Stimulated activated naive CD8-positive, alpha-beta T cell treated with anti-CD3 and anti-CD28 coated beads, Interleukin-15, Interleukin-2, amounts not matched to agents 100 ng/mL and 50 ng/mL, for 24 hours (primary cell): ENCODE results near the gene TTC7B.

Experiments
- H3K27ac Mint-ChIP-seq: one replicate; pipeline ENCODE4 v1.8.0; 2021; ENCODE audit warnings: mild to moderate bottlenecking, mixed read lengths
- H3K27me3 Mint-ChIP-seq: one replicate; pipeline ENCODE4 v1.8.0; 2021; ENCODE audit warnings: mixed read lengths
- H3K36me3 Mint-ChIP-seq: one replicate; pipeline ENCODE4 v1.8.0; 2021; ENCODE audit warnings: low read depth, mixed read lengths
- H3K4me1 Mint-ChIP-seq: one replicate; pipeline ENCODE4 v1.8.0; 2021; ENCODE audit warnings: low read depth, mixed read lengths
- H3K4me3 Mint-ChIP-seq: one replicate; pipeline ENCODE4 v1.8.0; 2021; ENCODE audit warnings: mild to moderate bottlenecking, mixed read lengths
- H3K9me3 Mint-ChIP-seq: one replicate; pipeline ENCODE4 v1.8.0; 2021; ENCODE audit warnings: mixed read lengths

TTC7B gene

DNA sequence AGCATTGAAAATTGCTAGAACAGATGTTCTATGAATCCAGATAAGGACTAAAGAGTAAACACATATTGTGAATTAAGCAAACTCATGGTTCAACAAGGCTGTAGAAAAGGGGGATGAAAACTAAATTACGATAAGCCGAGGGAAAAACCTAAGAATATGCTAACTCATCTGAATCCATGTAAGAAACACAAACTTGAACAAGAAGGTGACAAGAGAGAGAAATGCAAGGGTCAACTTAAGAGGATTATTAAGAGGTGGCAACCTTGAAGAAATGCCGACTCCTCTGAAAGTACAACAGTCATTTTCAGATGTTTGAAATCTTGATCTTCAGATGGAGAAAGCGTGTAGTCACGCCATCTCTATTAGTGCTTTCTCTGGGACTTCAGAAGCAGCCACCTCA is 128.6 kb downstream of the TTC7B start:
- no peaks in the 10 kb centered on the region for H3K9me3 Mint-ChIP-seq
- H3K27ac Mint-ChIP-seq = no peak overlapping the region
- no peaks in the 10 kb centered on the region for H3K4me1 Mint-ChIP-seq
- no peaks in the 10 kb centered on the region for H3K27me3 Mint-ChIP-seq
- no peaks in the 10 kb centered on the region for H3K36me3 Mint-ChIP-seq
- no peak overlapping the region for H3K4me3 Mint-ChIP-seq

- H3K27me3 Mint-ChIP-seq = no peaks in the 10 kb centered on the region
- H3K9me3 Mint-ChIP-seq = no peaks in the 10 kb centered on the region
- peaks cover 20% of the 10 kb centered on the region for H3K4me1 Mint-ChIP-seq
- H3K36me3 Mint-ChIP-seq = no peaks in the 10 kb centered on the region
- no peak overlapping the region for H3K27ac Mint-ChIP-seq
- H3K4me3 Mint-ChIP-seq = no peak overlapping the region
Measured at GRCh38 chr14:90682615-90683014, 133.6 kb downstream of the TTC7B start.

DNA sequence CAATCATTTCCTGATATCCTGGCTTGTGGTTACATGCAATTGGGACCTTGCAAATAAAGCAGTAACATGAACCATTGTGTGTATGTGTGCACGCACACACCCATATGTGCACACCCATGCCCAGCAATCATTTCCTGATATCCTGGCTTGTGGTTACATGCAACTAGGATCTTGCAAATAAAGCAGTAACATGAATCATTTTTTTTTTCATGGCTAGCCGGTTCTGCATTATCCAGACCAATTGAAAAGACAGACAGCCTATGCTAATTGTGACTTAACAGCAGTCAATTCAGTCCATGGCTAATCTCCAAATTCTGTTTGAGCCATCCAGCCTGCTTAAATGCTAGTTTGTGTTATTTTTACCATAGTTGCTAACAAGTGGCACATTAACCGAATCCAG is 134.3 kb downstream of the TTC7B start:
- Mint-ChIP-seq H3K36me3 (no peaks in the 10 kb centered on the region), H3K4me3 (no peak overlapping the region), H3K9me3 (no peaks in the 10 kb centered on the region), H3K27me3 (no peaks in the 10 kb centered on the region), H3K4me1 (peaks cover 27% of the 10 kb centered on the region), H3K27ac (no peak overlapping the region)

DNA sequence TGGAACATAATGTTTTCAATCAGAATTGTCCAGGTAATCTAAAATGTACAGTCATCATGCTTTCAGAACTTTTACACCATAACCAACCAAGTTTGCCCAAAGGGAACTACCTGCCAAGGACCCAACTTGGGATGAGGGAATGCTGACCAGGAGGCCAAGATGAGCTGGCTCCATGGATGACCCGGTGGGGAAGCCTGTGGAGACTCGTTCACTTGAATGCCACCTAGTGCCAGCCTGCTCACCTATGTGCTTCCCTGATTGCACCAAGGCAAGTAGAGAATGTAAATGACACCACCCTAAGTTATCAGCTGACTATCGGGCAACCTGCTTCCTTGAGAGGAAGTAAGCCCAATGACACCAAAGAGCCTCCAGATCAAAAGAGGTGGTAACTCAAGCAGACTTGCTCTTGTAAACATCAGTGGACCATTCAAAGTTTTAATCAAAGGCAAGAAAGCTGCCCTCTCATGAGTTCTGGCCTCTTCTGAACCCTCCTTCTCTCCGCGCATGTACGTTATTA is 137.3 kb downstream of the TTC7B start:
- H3K36me3 Mint-ChIP-seq = no peaks in the 10 kb centered on the region
- H3K9me3 Mint-ChIP-seq = no peaks in the 10 kb centered on the region
- peak overlapping the region; percentile 96 for H3K27ac Mint-ChIP-seq
- H3K27me3 Mint-ChIP-seq = no peaks in the 10 kb centered on the region
- H3K4me1 Mint-ChIP-seq = peaks cover 51% of the 10 kb centered on the region
- H3K4me3 Mint-ChIP-seq = no peak overlapping the region

- Mint-ChIP-seq H3K36me3 (no peaks in the 10 kb centered on the region), H3K27me3 (no peaks in the 10 kb centered on the region), H3K4me1 (peaks cover 51% of the 10 kb centered on the region), H3K4me3 (no peak overlapping the region), H3K27ac (peak overlapping the region; percentile 96), H3K9me3 (no peaks in the 10 kb centered on the region)
Measured at GRCh38 chr14:90678420-90678819, 137.8 kb downstream of the TTC7B start.

DNA sequence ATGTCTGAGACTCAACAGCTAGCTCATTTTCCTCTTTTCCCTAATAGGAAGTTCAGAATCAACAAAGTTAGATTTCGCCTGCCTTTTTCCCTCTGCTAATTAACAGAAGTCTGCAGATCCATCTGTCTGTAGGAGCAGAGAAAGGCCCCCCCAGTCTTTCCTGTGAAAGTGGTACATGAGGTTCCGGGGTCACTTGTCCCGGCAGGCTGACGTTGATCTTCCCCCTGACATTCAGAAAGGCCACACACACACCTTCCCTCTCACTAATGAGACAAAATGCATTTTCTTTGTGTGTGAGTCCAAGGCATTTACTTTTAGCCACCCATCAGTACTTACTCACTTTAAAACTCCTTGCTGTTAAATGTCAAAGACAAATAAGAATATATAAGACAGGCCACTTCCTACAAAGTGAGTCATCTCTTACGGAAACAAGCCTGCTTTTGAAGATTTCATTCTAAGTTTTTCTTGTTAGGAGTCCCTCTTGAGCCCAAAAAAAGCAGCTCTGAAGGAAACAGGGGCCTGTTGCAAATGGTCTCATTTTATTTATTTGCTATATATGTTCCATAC is 138.7 kb downstream of the TTC7B start:
- peaks cover 51% of the 10 kb centered on the region for H3K4me1 Mint-ChIP-seq
- peak overlapping the region; percentile 74 for H3K4me3 Mint-ChIP-seq
- H3K27me3 Mint-ChIP-seq = no peaks in the 10 kb centered on the region
- no peaks in the 10 kb centered on the region for H3K9me3 Mint-ChIP-seq
- no peaks in the 10 kb centered on the region for H3K36me3 Mint-ChIP-seq
- peak overlapping the region; percentile 96 for H3K27ac Mint-ChIP-seq

DNA sequence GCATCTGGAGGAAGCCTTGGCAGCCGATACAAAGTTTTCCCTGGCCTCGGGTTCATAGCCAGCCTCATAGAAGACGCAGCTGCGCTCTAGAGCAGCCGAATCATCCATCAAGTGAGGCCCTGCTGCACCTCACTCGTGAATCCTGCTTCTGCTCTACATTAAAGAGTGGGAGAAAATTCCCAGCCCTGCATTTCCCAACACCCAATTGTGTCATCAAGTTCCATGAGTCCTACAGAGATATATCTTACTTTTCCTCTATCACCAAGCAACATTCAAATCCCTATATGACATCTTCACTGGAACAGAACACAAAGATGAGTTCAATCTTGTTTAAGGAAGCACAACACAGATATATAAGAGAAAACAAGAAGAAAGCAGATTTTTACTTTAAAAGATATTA is 139.3 kb downstream of the TTC7B start:
- H3K36me3 Mint-ChIP-seq = no peaks in the 10 kb centered on the region
- peak overlapping the region; percentile 74 for H3K4me3 Mint-ChIP-seq
- peaks cover 54% of the 10 kb centered on the region for H3K4me1 Mint-ChIP-seq
- no peaks in the 10 kb centered on the region for H3K27me3 Mint-ChIP-seq
- no peaks in the 10 kb centered on the region for H3K9me3 Mint-ChIP-seq
- H3K27ac Mint-ChIP-seq = peak overlapping the region; percentile 96

DNA sequence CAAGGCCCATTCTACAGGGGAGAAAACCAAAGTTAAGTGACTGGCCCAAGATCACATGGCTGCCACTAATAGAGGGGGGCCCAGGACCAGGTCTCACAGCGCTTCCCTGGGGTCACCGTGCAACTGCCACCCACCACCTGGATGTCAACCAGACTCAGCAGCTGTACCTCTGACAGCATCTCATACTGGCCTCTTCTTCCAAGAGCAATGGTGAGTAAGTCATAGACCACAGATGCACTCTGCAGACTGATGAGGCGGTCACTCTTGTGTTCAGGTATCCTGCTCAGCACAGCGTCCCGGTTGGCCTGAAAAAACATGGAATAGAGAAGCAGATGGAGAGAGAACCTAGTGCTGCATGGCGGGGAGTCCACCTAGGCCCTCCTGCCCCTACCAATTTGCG is 139.9 kb downstream of the TTC7B start:
- peak overlapping the region; percentile 24 for H3K4me3 Mint-ChIP-seq
- H3K9me3 Mint-ChIP-seq = no peaks in the 10 kb centered on the region
- H3K36me3 Mint-ChIP-seq = no peaks in the 10 kb centered on the region
- peaks cover 59% of the 10 kb centered on the region for H3K4me1 Mint-ChIP-seq
- no peaks in the 10 kb centered on the region for H3K27me3 Mint-ChIP-seq
- peak overlapping the region; percentile 96 for H3K27ac Mint-ChIP-seq

DNA sequence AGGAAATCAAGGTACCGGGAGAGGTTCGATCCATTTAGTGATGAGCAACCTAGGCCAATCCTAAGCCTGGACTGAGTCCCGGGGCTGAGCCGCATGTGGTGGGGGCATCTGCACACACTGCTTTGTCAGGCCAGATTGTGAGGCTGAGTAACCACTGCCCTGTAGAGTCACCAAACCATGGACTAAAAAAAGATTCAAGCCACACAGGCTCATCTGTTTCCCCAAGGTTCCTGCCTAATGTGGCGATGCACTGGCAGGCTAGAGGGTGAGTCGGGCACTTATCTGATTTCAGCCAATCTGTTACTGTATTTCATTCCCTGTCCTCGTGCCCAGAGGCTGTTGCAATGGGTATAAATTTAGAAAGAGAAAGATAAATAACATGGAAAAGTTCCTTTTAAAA is 140.8 kb downstream of the TTC7B start:
- H3K4me3 Mint-ChIP-seq = no peak overlapping the region
- no peaks in the 10 kb centered on the region for H3K9me3 Mint-ChIP-seq
- H3K4me1 Mint-ChIP-seq = peaks cover 69% of the 10 kb centered on the region
- no peak overlapping the region for H3K27ac Mint-ChIP-seq
- H3K36me3 Mint-ChIP-seq = no peaks in the 10 kb centered on the region
- no peaks in the 10 kb centered on the region for H3K27me3 Mint-ChIP-seq

DNA sequence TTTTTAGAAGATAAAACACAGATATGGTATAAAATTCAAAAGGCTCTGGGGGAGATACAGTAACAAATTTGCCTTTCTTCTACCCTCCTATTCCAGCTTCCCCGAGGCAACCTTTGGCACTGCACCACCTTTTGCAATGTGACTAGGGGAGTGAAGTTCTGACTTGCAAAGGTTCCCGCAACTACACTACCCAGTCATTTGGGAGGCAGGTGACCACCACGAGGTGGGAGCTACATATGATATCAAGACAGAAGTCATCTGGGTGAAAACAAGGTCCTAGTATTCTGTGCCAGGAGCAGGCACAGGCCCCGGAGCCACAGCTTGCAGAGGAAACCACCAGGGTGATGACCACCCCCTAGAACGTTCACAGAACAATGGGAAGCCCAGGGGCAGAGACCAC is 141.5 kb downstream of the TTC7B start:
- Mint-ChIP-seq H3K4me3 (no peak overlapping the region), H3K4me1 (peaks cover 69% of the 10 kb centered on the region), H3K27ac (peak overlapping the region; percentile 26), H3K9me3 (peaks cover 6% of the 10 kb centered on the region), H3K36me3 (peaks cover 5% of the 10 kb centered on the region), H3K27me3 (no peaks in the 10 kb centered on the region)

DNA sequence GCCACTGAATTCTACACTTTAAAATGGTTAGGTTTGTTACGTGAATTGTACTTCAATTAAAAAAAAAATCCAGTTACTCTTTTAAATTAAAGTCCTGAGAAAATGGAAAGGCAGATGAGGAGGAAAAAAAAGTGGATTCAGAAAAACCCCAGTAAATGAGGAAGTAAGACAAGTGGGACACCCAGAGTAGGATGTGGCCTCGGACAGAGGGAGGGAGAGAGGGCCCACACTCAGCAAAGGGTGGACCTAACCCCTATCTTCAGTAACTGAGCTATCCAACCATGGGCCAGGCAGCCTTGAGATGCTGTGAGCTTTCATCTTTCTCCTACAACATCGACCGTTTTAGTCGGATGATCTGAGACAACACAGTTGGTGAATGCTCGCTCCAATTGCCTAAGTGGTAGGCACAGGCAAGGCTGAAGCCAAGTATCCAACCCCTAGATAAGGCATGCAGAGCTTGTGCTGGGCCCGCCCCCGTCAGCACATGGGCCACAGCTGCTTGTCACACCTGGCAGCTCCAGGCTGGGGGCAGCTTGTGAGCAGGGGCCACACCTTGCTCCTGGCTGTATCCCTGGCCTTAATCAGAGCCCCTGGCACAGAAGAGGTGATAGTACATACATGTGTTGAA is 142.1 kb downstream of the TTC7B start:
- H3K36me3 Mint-ChIP-seq = peaks cover 5% of the 10 kb centered on the region

DNA sequence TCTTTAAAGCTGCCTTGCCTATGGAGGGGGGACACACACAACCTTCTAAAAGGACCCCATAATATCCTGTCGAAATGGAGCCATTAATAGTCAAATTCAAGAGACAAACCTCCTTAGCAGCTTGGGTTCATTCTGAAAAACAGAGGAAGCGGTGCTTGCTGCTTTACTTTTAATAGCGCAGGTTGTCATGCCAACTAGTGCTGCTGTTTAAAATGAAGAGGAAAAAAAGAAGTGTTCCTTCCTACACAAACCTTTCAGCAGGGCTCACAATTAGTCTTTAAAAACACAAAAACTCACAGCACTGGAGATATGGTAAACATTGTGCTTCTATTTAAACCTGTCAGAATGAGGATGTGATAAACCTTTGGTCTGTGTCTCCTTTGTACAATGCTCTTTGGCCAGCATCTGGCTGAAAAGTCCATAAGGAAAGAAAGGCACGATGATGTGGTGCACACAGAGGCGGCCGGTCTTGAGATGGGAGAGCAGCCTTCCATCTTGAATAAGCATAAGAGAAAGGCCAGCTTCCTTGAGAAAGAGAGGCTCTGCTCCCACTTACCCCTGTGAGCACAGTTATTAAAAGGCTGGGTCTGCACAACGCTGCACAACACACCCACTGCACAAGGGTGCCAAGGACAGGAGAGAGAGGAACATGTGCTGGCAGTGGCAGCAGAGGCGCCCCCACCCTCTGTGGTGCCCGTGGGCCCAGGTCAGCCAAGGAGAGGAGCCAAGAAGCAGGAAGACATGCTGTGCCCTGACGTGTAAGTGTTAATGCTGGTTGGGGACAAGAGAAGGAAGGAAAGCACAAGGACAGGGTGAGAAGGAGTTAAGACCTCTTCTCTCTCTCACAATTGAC is 144.6 kb downstream of the TTC7B start:
- Mint-ChIP-seq H3K27me3 (no peaks in the 10 kb centered on the region), H3K36me3 (peaks cover 8% of the 10 kb centered on the region), H3K4me1 (peaks cover 39% of the 10 kb centered on the region), H3K4me3 (no peak overlapping the region), H3K9me3 (peaks cover 7% of the 10 kb centered on the region), H3K27ac (no peak overlapping the region)

More for the DNA sequence above, 142.1 kb downstream of the TTC7B start:
- H3K4me3 Mint-ChIP-seq = no peak overlapping the region
- peaks cover 7% of the 10 kb centered on the region for H3K9me3 Mint-ChIP-seq
- no peak overlapping the region for H3K27ac Mint-ChIP-seq
- H3K27me3 Mint-ChIP-seq = no peaks in the 10 kb centered on the region
- H3K4me1 Mint-ChIP-seq = peaks cover 65% of the 10 kb centered on the region

DNA sequence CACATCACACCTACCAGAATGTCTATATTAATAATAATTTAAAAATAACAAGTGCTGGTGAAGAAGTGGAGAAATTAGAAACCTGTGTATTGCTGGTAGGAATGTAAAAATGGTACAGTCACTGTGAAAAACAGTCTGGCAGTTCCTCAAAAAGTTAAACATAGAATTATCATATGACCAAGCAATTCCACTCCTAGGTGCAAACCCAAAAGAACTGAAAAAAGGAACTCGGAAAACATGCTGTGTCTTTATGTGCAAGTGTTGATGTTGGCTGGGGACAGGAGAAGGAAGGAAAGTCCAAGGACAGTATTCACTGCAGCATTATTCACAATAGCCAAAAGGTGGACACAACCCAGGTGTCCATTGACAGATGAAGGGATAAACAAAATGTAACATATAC is 146.5 kb downstream of the TTC7B start:
- peaks cover 21% of the 10 kb centered on the region for H3K4me1 Mint-ChIP-seq
- peaks cover 8% of the 10 kb centered on the region for H3K36me3 Mint-ChIP-seq
- no peak overlapping the region for H3K27ac Mint-ChIP-seq
- H3K27me3 Mint-ChIP-seq = no peaks in the 10 kb centered on the region
- no peak overlapping the region for H3K4me3 Mint-ChIP-seq
- peaks cover 7% of the 10 kb centered on the region for H3K9me3 Mint-ChIP-seq

- Mint-ChIP-seq H3K4me3 (no peak overlapping the region), H3K27ac (no peak overlapping the region), H3K36me3 (peaks cover 8% of the 10 kb centered on the region), H3K27me3 (no peaks in the 10 kb centered on the region), H3K9me3 (peaks cover 7% of the 10 kb centered on the region), H3K4me1 (peaks cover 12% of the 10 kb centered on the region)
Measured at GRCh38 chr14:90666571-90666970, 149.7 kb downstream of the TTC7B start.

- Mint-ChIP-seq H3K27me3 (no peaks in the 10 kb centered on the region), H3K4me3 (no peak overlapping the region), H3K36me3 (peaks cover 8% of the 10 kb centered on the region), H3K27ac (no peak overlapping the region), H3K9me3 (peaks cover 7% of the 10 kb centered on the region), H3K4me1 (peaks cover under 1% of the 10 kb centered on the region)
Measured at GRCh38 chr14:90665321-90666000, 150.8 kb downstream of the TTC7B start.
